ENCODE data around the gene HLA-DPA1. TPM values are rescaled to one million over a fixed set of nuclear protein-coding genes. Genes with fewer than 3 reads are reported as not detected.

The HLA-DPA1 gene
- total RNA-seq, 4 donors from 2014 or later, result 38.2 to 354 (median 131) TPM

DNA sequence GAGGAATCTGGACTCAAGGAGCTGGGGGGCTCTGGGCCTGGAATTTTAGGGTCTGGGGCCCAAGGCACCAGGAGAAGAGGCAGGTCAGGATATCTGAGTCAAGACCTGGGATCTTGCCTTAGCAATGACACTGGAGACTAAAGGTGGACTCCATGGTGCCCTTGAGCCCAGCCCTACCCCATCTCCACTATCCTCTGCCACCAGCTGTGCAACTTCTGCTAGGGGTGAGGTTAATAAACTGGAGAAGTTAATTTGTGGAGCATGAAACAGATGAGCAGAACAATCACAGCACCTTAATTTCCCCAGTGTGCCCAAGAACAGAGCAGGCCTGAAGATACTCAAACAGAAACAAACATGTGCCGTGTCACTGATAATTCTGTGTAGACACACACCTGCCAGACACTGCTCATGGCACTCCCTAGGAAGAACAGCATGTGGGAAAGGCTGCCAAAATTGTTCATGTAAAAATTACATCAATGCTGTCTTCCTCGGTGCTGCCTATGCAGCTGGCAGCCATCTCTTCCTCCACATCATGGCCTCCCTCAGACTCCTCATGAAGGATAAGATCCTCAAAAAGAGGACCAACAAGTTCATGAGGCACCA is 5.6 kb upstream of the HLA-DPA1 start:
- TF ChIP-seq, protein P1, sequence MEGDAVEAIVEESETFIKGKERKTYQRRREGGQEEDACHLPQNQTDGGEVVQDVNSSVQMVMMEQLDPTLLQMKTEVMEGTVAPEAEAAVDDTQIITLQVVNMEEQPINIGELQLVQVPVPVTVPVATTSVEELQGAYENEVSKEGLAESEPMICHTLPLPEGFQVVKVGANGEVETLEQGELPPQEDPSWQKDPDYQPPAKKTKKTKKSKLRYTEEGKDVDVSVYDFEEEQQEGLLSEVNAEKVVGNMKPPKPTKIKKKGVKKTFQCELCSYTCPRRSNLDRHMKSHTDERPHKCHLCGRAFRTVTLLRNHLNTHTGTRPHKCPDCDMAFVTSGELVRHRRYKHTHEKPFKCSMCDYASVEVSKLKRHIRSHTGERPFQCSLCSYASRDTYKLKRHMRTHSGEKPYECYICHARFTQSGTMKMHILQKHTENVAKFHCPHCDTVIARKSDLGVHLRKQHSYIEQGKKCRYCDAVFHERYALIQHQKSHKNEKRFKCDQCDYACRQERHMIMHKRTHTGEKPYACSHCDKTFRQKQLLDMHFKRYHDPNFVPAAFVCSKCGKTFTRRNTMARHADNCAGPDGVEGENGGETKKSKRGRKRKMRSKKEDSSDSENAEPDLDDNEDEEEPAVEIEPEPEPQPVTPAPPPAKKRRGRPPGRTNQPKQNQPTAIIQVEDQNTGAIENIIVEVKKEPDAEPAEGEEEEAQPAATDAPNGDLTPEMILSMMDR (IDR thresholded peaks at IDR 0.05; ENCODE audit: low read depth), result no peak

DNA sequence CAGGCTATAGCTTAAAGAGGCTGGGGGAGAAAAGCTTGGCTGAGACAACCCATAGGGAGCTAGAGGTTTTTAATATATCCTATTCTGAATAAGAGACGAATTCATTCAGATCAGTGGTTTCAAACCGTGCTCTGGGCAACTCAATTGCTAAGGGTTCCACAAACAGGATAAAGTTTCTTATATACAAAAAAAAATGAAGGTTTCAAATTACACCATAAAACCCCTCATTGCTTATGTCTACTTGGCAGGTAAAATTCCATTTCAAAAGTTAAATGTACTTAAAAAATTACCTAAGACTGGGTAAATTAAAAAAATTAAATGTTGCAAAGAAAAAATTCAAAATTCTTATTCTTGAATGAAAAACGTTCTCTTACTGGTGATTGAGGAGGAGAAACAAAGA is 5.0 kb upstream of the HLA-DPA1 start:
- TF ChIP-seq, protein P1 (IDR thresholded peaks at IDR 0.05; ENCODE audit: low read depth), result no peak

DNA sequence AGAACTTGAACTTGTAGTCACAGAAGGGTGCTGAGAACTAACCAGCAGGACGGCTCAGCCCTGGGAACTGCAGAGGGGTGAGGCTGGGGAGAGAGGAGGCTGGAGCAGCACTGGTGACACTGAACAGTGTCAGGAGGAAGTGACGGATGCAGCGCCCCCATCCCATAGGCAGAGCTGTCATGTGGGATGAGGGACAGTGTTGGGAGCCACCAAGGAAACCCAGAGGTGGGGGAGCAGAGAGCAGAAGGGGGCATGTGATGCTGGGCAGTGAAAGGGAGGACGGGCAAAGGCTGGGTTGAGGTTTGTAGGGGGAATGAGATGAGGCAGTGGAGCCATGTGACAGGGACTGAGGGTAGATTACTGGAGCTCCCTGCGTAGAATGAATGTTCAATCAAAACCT is 4.5 kb upstream of the HLA-DPA1 start:
- TF ChIP-seq, protein P1 (IDR thresholded peaks at IDR 0.05; ENCODE audit: low read depth), result no peak

DNA sequence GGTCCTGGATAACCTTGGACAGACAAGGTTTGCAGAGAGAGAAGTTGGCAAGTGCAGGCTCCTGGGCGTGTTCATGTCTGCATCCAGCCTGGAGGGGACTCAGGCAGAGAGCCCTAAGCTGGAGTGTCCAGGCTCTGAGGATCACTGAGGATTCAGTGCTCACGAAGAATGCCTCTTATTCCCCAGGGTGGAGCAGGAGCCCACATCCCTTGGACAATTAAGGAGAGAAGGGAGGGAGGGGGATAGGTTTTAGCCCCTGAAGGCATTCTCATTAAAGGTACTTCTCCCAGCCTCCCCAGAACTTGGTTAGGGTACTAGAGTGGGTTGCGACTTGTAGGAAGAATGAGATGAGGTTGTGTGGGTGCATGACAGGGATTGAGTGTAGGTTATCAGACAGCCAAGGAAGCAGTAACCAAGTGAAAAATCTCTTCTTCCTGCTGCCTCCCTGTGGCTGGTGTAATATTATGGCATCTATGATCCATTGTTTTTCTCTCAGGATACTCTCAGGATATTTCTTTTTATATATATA is 3.0 kb upstream of the HLA-DPA1 start:
- TF ChIP-seq, protein P1 (IDR thresholded peaks at IDR 0.05; ENCODE audit: low read depth), result no peak

DNA sequence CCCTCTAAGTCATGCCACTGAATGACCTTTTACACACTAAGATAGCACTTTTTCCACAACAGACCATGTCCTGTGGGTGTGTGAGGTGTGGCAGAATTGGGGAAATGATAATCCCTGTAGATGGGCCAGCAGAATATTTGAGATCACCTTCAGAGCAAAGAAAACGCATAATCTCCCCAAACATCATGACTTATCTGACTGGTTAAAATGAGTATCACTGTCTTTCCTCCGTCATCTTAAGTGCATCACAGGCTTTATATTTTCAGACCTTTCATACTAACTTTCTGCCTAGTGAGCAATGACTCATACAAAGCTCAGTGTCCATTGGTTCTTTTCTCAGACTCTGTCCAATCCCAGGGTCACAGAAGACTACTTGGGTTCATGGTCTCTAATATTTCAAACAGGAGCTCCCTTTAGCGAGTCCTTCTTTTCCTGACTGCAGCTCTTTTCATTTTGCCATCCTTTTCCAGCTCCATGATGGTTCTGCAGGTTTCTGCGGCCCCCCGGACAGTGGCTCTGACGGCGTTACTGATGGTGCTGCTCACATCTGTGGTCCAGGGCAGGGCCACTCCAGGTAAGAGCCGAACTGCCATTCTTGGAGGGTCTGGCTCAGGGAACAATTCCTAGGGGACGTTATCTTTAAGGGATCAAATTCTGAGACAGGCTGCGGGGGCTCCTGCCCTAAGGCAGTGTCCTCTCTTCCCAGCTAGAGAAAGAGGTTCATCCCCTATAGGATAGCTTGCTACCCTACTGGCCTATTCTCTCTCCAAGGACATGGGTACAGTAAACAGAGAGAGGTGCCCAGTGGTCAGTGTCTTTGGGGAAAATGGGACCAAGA is 2.3 kb upstream of the HLA-DPA1 start, which contains the start of gene HLA-DPB1:
Gene HLA-DPB1, plus strand, starts transcription at position 423 of the 838 bp plus-strand sequence. Its CDS starts 52 bp downstream, at position 475.
- TF ChIP-seq, protein P1 (IDR thresholded peaks at IDR 0.05; ENCODE audit: low read depth), result no peak

DNA sequence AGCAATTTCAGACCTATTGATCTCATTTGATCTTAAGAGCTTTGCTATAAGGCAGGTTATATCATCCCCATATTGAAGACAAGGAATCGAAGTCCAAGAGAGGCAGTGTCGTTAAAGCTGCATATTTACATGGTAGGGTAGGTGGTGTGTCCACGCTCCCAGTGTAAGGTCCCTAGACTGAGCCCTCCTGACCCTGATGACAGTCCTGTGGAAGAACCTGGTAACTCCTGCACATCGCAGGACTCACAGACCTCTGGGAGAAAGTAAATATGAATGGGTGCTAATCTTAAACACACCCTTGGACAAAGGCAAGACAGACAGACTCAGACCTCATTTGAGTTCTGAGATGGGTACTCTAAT is 1.7 kb upstream of the HLA-DPA1 start:
- TF ChIP-seq, protein P1 (IDR thresholded peaks at IDR 0.05; ENCODE audit: low read depth), result no peak

DNA sequence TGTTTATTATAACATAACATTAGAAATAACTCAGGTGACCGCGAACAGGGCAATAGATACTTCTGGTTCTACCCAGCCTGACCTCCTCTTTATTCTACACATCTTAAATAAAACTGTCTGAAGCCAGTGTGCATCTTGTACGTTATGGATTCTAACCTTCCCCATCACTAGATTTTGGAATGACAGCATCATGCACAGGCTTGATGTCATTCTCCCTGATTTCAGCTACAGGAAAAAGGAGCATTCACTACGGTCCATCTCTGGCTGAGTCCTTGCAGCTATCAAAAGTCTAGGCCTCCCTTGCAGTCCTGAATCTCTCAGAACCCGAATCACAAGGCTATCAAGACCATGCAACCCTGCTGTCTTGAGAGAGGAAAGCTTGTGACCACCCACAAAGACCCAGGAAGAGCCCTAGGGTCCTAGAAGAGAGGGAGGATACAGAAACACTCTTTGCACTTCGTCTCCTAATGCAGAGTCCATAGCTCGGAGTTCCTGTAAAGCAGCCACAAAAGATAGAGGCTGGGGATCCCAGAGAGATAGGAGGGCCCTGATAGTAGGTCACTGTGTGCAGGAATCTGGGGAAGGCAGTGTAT is 845 bp downstream of the HLA-DPA1 start:
- TF ChIP-seq, protein P1 (IDR thresholded peaks at IDR 0.05; ENCODE audit: low read depth), result no peak

Data from subcutaneous adipose tissue (tissue), 4 donors.